ENCODE measurements around the gene MBD4. TPM values are rescaled to one million over a fixed set of nuclear protein-coding genes. Genes with fewer than 3 reads are reported as not detected.

The MBD4 gene
- total and polyA plus RNA-seq, 2 of the 4 experiments (the other 2 are of a cell fraction) = 13.8 to 15.0 TPM

DNA sequence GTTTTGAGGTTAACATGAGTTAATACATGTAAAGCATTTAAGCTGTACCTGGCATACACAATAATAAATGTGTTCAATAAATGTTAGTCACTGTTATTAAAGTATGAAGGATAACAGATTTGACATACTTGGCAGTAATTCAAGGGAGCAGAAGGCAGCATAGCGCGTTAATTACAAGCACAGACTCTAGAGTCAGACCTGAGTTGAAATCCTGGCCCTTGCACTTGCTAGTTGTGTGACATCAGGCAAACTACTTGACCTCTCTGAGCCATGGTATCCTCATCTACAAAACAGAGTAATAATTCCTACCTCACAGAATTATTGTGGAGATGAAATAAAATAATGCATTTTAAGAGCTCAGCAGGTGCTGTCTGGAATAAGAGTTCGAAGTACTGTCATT, 5.7 kb upstream of the MBD4 start:
- CTCF ChIA-PET = no interaction called here
- Histone ChIP-seq H3K18ac (ENCODE audit: low read depth, low read length) (no peak overlapping the region), H2BK120ac (ENCODE audit: low read depth, low read length) (no peak overlapping the region), H4K91ac (ENCODE audit: insufficient read depth, low read depth, low read length) (no peak overlapping the region), H3K14ac (replicated peaks; ENCODE audit: low read depth, low read length) (no peak overlapping the region), H3K9me3 (ENCODE audit: control insufficient read depth, insufficient read depth, low read length) (no peaks in the 10 kb centered on the region), H3K27ac (ENCODE audit: insufficient read depth, low read length) (no peak overlapping the region), H2BK15ac (ENCODE audit: low read depth, low read length) (no peak overlapping the region), H2BK20ac (ENCODE audit: low read depth, low read length) (no peak overlapping the region), H3K36me3 (ENCODE audit: control insufficient read depth, insufficient read depth, low read length) (no peaks in the 10 kb centered on the region), H4K8ac (ENCODE audit: low read depth in 2 of 2, low read length in 2 of 2) (no peak overlapping the region), H3K4ac (ENCODE audit: low read depth, low read length) (no peak overlapping the region), H4K5ac (ENCODE audit: low read depth, low read length) (no peak overlapping the region), H3K9me1 (ENCODE audit: insufficient read depth, low read length) (0 out of 2 replicates have a peak, but pooled peaks cover 4% of the 10 kb centered on the region), H2AK5ac (ENCODE audit: low read depth, low read length) (no peak overlapping the region), H3K4me1 (ENCODE audit: control insufficient read depth, insufficient read depth, low read length) (peaks cover 6% of the 10 kb centered on the region), H3K56ac (ENCODE audit: extremely low read depth, insufficient read depth, low read length) (no peak overlapping the region), H3K23ac (ENCODE audit: low read depth, low read length) (no peak overlapping the region), H2AK9ac (replicated peaks; ENCODE audit: low read depth, low read length, poor library complexity) (no peak overlapping the region), H2AFZ (replicated peaks; ENCODE audit: low read length, poor library complexity) (no peak overlapping the region), H3K27me3 (ENCODE audit: control insufficient read depth, insufficient read depth, low read length) (no peaks in the 10 kb centered on the region), H3K4me3 (ENCODE audit: insufficient read depth, low read depth, low read length) (no peak overlapping the region), H2BK5ac (ENCODE audit: low read depth, low read length, poor library complexity, severe bottlenecking) (no peak overlapping the region), H3K9ac (ENCODE audit: low read depth, low read length) (no peak overlapping the region), H4K20me1 (ENCODE audit: insufficient read depth, low read length) (no peaks in the 10 kb centered on the region), H3K79me1 (ENCODE audit: low read depth in 1 of 2, low read length in 2 of 2) (peaks cover 26 to 55% of the 10 kb centered on the region in 2 experiments), H3K4me2 (ENCODE audit: low read depth, low read length) (no peak overlapping the region)
- dilution Hi-C loops (cut with HindIII; ENCODE audit: low sequenced_read_pairs, unreplicated experiment) (no loop called here), intact Hi-C loops (cut with micrococcal nuclease) (no loop called here), in situ Hi-C loops (cut with MboI; ENCODE audit: low sequenced_read_pairs) (no loop called here)
- TF ChIP-seq POLR2A (IDR thresholded peaks at IDR 0.05; ENCODE audit: low read depth, low read length) (no peak), RCOR1 (IDR thresholded peaks at IDR 0.05; ENCODE audit: insufficient replicate concordance, low read length) (no peak), MAZ (IDR thresholded peaks at IDR 0.05; ENCODE audit: borderline replicate concordance, low read depth, low read length) (no peak), CHD1 (IDR thresholded peaks at IDR 0.05; ENCODE audit: low read depth, low read length) (no peak), SMC3 (IDR thresholded peaks at IDR 0.05; ENCODE audit: low read depth, low read length) (no peak), CEBPB (IDR thresholded peaks at IDR 0.05; ENCODE audit: low read depth, low read length) (no peak), RFX5 (IDR thresholded peaks at IDR 0.05; ENCODE audit: low read depth, low read length) (no peak), NFE2L2 (IDR thresholded peaks at IDR 0.05; ENCODE audit: low read depth, low read length) (no peak), BHLHE40 (IDR thresholded peaks at IDR 0.05; ENCODE audit: low read depth, low read length) (no peak), MAFK (IDR thresholded peaks at IDR 0.05; ENCODE audit: low read depth, low read length) (no peak), RAD21 (IDR thresholded peaks at IDR 0.05; ENCODE audit: low read length) (no peak), FOS (IDR thresholded peaks at IDR 0.05; ENCODE audit: low read depth, low read length) (no peak), MXI1 (IDR thresholded peaks at IDR 0.05; ENCODE audit: borderline replicate concordance, low read depth, low read length) (no peak)
- TF ChIP-seq, protein P1, sequence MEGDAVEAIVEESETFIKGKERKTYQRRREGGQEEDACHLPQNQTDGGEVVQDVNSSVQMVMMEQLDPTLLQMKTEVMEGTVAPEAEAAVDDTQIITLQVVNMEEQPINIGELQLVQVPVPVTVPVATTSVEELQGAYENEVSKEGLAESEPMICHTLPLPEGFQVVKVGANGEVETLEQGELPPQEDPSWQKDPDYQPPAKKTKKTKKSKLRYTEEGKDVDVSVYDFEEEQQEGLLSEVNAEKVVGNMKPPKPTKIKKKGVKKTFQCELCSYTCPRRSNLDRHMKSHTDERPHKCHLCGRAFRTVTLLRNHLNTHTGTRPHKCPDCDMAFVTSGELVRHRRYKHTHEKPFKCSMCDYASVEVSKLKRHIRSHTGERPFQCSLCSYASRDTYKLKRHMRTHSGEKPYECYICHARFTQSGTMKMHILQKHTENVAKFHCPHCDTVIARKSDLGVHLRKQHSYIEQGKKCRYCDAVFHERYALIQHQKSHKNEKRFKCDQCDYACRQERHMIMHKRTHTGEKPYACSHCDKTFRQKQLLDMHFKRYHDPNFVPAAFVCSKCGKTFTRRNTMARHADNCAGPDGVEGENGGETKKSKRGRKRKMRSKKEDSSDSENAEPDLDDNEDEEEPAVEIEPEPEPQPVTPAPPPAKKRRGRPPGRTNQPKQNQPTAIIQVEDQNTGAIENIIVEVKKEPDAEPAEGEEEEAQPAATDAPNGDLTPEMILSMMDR (conservative IDR thresholded peaks at IDR 0.05; ENCODE audit: low read depth, low read length) = no peak
- TF ChIP-seq, protein P2, sequence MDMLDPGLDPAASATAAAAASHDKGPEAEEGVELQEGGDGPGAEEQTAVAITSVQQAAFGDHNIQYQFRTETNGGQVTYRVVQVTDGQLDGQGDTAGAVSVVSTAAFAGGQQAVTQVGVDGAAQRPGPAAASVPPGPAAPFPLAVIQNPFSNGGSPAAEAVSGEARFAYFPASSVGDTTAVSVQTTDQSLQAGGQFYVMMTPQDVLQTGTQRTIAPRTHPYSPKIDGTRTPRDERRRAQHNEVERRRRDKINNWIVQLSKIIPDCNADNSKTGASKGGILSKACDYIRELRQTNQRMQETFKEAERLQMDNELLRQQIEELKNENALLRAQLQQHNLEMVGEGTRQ (IDR thresholded peaks at IDR 0.05; ENCODE audit: low read depth, low read length) = no peak
- TF ChIP-seq, protein P3, sequence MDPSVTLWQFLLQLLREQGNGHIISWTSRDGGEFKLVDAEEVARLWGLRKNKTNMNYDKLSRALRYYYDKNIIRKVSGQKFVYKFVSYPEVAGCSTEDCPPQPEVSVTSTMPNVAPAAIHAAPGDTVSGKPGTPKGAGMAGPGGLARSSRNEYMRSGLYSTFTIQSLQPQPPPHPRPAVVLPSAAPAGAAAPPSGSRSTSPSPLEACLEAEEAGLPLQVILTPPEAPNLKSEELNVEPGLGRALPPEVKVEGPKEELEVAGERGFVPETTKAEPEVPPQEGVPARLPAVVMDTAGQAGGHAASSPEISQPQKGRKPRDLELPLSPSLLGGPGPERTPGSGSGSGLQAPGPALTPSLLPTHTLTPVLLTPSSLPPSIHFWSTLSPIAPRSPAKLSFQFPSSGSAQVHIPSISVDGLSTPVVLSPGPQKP (IDR thresholded peaks at IDR 0.05; ENCODE audit: borderline replicate concordance, low read depth, low read length) = no peak
- WGBS, 2 experiments (ENCODE audit: extremely low coverage in 2 of 2, insufficient read length in 1 of 2) = no CpG with 5 or more reads among the region's 3 CpGs
- POLR2A ChIA-PET (ENCODE audit: unreplicated experiment) = no interaction called here
- DNase-seq (no peak), ATAC-seq (ENCODE audit: low read depth) (no peak)
- BruUV-seq (replicated peaks) = no TSS peak

Measured in IMR-90 (cell line).